Fibroblast of skin of right quadriceps (primary cell): ENCODE results near the gene NPM1.
A peak's percentile ranks its signal among the peaks of the same experiment; 100 is the strongest.
"Not testable (repeated sequence)": the region's sequence is repeated elsewhere in the genome, so short reads cannot be mapped to it uniquely, and the experiment has no call there.

Source experiments
- DNase-seq: peaks from one replicate; pipeline ENCODE4 v3.0.0-alpha.2; 2013

Gene NPM1

GRCh38 chr5:171413153-171413910 is 25.7 kb downstream of the NPM1 start:
- no peak for DNase-seq

GRCh38 chr5:171413993-171414392 is 26.3 kb downstream of the NPM1 start:
- not testable (repeated sequence) for DNase-seq

- peak; percentile 46 for DNase-seq
Measured at GRCh38 chr5:171415115-171415730, 27.6 kb downstream of the NPM1 start.

DNA sequence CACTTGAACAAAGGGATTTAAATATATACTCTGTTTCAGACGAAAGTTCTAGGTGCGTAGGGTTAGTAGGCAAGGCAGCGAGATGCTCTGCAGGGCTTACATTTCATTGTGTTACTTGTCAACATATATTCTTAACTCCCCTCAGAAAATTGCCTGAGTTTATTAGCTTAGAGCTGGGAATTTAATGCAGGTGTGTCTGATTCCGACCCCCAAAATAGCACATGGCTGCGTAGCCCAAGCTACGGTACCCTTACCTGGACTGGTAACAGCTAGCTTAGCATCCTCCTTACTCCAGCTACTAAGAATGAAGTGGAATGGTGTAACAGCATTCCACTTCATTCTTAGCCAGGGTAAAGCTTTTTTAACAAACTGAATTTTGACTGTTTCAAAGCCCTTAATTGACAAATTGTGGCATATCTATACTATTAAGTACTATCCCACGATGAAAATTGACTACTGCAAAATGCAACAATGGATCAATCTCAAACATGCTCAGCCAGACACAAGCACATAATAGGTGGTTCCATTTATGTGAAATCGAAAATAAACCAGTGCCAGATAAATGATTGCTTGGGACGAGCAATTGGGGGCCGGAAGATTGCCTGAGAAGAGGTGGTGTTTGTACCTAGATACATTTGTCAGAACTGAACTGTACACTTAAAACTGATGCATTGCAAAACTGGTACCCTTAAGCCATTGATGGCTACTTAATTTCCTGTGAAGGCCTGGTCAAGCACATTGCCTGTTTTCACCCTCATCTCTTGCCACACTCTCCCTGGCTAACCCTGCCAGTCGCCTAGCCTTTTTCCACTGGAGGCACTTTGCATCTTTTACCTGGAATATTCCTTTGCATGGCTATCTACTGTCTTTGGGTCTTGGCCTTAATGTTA is 28.8 kb downstream of the NPM1 start:
- no peak for DNase-seq

- peak; percentile 72 for DNase-seq
Measured at GRCh38 chr5:171418316-171418981, 30.8 kb downstream of the NPM1 start.

DNA sequence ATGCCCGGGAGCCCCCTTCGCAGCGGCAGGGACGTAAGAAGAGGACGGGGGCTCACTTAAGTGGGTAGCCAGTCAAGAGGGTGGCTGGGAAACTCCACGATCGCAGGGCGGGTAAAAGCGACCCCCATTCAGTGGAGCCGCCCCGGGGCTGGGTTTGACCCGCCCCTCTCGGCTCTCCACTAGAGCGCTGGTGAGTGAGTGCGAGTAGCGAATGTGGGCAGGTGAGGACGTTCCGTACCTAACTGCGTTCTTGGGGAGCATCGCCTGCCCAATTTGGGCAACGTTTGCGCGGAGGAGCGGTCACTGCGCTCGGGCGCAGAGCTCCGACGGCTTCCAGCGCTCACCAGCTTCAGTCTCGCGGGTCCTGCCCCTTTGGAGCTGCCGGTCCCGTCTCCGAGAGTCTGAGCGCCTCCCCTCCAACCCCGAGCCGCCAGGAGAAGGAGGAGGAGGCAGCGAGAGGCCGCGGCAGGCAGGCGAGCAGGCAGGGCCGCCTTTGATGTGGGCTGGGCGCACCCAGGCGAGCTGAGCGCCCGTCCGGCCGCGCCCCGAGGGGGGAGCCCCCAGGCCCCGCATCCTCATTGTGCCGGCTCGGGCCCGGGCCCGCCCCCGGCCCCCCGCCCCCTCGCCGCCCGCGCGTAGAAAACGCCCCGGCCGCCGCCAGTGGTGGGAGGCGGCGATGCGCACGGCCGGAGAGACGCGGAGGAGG is 31.5 kb downstream of the NPM1 start, which contains the start of gene FGF18:
Gene FGF18, plus strand, starts transcription at position 666 of the 706 bp plus-strand sequence. CDS start 553 bp downstream, outside the sequence.
- DNase-seq: peak; percentile 55

- DNase-seq: peak; percentile 28
Measured at GRCh38 chr5:171419688-171420430, 32.2 kb downstream of the NPM1 start.

DNA sequence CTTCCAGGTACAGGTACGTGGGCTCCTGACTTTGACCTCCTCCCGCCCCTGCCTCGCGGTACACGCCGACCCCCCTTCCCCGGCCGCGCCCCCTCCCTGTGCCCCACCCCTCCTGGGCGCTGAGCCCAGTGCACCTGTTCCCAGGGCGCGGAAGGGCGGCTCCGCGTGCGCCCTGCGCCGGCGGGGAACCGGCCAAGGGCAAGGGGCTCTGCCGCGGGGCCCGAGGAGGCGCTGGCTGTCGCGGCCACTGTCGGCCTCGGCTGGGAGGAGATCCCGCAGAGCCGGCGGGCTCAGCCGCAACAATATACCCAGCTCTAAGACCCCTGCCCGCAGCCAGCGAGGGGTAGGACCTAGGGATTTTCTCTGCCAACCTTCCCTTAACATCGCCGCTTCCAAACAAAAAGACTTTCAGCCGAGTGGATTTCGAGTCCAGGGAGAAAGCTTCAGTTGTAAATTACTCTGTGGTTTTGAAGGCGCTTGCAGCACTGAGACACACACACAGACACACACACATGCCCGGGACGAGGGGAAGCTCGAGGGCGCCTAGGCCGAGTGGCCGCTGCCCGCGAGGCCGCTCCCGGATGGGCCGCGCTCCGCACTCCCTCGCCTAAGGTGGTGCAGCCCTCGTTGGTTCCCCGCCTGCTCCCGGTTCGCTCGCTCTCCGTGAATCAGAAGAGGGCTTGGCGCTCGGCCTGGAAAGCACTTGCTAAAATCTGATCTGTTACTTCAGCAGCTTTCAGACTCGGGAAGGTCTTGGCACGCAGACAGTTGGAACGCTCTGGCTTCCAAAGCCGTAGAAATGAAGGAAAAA is 33.0 kb downstream of the NPM1 start:
- peak; percentile 88 for DNase-seq

- no peak for DNase-seq
Measured at GRCh38 chr5:171421331-171422262, 33.9 kb downstream of the NPM1 start.

GRCh38 chr5:171422495-171422894 is 34.8 kb downstream of the NPM1 start:
- DNase-seq: no peak

DNA sequence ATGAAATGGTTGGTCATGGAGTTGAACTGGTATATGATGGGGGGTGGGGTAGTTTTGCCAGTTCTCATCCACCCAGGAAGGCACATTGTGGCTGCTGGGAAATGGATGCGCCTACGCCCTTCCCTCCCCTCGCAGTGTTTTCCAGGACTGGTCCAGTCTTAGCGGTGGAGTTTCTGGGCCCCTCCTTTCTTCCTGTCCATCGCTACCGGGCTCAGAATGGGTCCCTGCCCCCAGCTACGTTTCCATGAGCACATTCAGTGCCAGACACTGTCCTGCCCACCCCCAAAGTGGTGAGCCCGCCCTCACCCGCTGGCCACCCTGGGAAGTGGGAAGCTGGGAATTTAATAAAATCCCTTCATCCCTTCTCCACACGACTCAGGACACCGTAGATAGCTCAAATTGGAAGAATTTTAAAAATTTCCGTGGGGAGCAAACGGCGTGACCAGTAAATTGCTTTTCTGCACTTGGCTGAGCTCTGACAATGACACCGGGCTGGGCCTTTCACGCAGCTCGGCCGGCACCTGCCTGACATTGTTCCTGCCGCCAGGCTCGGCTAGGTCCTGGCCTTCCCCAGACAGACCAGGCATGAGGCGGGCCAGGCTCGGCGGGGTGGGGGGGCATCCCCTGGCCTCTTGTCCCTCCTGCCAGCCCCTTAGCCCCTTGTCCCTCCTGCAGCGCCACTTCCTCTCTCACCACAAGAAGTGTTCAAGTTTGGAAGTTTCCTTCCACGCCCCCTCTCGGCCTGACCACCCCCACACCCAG is 35.4 kb downstream of the NPM1 start:
- no peak for DNase-seq

- DNase-seq: no peak
Measured at GRCh38 chr5:171424726-171425125, 37.1 kb downstream of the NPM1 start.

DNA sequence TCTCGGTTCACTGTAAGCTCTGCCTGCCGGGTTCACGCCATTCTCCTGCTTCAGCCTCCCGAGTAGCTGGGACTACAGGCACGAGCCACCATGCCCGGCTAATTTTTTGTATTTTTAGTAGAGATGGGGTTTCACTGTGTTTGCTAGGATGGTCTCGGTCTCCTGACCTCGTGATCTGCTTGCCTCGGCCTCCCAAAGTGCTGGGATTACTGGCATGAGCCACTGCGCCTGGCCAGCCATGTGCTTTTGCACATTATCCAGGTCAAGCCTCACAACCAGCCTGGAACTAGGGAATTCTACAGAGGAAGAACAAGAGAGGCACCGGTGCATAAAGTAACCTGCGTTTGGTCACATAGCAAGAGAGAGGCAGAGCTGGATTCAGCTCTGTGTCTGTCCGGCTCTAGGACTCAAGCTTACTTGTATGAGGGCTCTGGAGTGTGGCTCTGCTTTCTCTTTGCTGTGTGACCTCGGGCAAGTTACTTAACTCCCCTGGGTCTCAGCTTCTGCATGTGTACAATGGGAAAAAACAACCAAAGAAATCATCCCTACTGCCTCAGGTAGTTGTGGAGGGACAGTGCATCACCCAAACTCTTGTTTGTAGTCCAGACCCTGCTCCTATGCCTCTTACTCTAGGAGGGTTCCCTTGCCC is 38.1 kb downstream of the NPM1 start:
- DNase-seq: no peak

DNA sequence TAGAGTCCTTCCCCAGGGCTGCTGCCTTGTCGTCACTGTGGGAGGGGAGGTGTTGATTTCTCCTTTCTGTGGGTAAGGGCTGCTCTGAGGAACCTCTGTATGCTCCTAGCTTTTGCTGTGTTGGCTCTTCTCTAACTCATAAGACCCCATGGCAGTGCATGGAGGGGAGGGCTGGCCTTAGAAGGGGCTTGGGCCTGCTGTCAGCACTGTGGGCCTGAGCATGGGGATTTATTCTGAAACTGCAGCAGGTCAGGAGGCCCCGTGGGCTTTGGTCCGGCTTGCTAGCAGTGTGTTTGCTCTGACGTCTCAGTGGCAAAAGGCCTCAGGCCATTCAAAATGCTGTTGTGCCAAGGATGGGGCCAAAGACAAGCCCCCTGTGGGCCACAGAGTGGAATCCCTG is 38.6 kb downstream of the NPM1 start:
- no peak for DNase-seq

DNA sequence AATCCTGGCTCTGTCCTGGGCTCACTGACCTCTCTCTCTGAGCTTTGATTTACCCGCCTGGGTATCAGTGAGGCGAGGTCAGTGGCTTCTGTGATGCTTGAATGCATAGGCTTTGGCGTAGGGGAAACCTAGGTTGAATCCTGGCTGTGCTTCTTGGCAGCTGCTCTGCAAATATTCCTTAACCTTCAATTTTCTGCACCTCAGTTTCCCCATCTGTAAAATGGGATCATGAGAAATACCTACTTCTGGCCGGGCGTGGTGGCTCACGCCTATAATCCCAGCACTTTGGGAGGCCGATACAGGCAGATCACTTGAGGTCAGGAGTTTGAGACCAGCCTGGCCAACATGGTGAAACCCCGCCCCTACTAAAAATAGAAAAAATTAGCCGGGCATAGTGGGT is 39.0 kb downstream of the NPM1 start:
- no peak for DNase-seq

GRCh38 chr5:171427318-171428167 is 39.9 kb downstream of the NPM1 start:
- DNase-seq: no peak

- DNase-seq: no peak
Measured at GRCh38 chr5:171428168-171428696, 40.6 kb downstream of the NPM1 start.
